ENCODE data around the gene YEATS2.
"Not testable (repeated sequence)": the region's sequence is repeated elsewhere in the genome, so short reads cannot be mapped to it uniquely, and the experiment has no call there.

YEATS2 gene

DNA sequence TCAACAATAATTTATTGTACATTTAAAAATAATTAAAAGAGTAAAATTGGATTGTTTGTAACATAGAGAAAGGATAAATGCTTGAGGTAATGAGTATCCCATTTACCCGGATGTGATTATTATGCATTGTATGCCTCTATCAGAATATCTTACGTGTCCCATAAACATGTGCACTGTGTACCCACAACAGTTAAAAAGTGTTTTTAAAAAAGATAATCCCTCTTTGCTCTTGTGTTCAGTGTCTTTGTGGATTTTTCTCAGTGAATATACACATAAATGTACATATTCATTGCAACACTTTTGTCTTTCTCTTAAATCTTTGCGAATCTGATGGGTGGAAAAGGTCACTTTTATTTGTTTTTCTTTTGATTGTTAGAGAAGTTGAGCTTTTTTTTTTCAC, 20.4 kb downstream of the YEATS2 start:
- DNase-seq: no peak

- DNase-seq: no peak
Measured at GRCh38 chr3:183725387-183725786, 27.8 kb downstream of the YEATS2 start.

GRCh38 chr3:183728204-183728603, 30.6 kb downstream of the YEATS2 start:
- DNase-seq: no peak

DNA sequence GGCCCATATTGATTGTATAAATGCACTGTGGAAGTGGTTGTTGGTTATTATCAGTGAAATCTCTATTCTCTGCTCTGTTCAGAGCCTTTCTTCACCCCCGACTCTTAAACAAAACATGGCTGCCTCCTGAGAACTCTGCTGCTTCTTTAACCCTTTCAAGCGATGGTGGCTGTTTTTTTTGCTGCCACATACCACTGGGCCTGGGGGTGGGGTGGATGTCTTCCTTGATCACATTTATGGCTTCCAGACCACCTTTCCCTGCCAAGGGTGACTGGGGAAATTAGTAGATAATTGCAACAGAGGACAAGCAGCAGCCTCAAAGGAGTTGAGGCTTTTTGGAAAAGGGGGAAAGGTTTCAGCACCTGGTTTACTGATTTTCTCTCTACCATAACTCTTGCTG, 32.8 kb downstream of the YEATS2 start:
- DNase-seq: no peak

DNA sequence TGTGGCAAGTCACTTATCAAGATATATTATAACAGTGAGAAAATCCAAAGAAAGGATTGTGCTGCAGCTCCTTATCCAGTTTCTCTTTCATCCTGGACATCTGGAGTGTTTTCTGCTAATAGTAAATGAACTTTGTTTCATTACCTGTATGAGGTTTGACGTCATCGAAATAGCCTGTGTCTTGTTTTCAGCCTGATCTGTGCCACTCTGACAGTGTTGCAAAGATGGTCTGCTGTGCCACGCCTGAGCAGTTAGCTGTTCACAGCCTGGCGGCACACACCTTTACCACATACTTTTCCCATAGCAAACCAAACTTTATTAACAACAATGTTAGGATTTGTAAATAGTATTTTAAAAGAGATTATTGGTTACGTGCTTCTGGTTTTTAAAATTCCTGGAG, 34.0 kb downstream of the YEATS2 start:
- DNase-seq: no peak

DNA sequence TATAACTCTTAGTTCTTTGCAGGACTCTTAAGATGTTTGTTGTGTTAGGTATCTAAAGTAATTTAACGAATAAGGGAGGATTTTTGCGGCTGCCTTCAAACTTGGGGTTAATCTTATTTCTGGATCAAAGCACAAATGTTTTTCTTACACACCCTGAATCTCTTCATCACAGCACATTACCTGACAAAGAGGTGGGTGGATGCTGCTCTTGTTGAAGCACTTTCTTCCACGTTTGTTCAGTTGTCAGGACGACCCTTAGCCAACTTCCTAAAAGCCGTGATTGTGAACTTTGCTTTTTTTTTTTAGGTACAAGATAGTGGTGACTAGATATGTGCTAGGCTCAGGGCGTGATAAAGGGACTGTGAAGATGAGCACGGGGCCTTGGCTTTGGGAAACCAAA, 36.0 kb downstream of the YEATS2 start:
- no peak for DNase-seq

- no peak for DNase-seq
Measured at GRCh38 chr3:183734750-183735494, 37.3 kb downstream of the YEATS2 start.

DNA sequence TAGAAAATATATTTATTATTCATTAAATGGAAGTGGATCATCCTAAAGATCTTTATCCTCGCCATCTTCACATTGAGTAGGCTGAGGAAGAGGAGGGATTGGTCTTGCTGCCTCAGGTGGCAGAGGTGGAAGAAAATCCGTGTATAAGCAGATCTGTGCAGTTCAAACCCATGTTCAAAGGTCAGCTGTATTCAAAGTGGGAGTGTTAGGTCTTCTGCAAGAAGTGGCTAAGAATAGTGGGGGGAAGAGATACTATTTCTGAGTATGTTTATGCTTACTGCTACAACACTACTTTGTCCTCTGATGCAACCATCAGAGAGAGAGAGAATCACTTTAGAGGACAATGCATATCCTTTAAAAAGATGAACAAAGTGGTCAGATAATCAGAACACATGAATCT, 39.5 kb downstream of the YEATS2 start:
- no peak for DNase-seq

GRCh38 chr3:183740154-183740553, 42.6 kb downstream of the YEATS2 start:
- DNase-seq: not testable (repeated sequence)

DNA sequence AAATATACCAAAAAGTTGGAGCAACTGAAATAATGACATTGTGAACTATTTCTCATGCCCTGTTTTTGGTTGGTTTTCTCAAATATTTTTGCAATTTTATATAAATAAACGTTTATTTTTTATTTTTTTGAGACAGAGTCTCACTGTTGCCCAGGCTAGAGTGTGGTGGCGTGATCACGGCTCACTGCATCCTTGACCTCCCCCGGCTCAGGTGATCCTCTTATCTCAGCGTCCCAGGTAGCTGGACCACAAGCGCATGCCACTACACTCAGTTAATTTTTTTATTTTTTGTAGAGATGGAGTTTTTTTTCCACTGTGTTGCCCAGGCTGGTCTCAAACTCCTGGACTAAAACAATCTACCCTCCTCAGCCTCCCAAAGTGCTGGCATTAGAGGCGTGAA, 45.6 kb downstream of the YEATS2 start:
- DNase-seq: no peak

DNA sequence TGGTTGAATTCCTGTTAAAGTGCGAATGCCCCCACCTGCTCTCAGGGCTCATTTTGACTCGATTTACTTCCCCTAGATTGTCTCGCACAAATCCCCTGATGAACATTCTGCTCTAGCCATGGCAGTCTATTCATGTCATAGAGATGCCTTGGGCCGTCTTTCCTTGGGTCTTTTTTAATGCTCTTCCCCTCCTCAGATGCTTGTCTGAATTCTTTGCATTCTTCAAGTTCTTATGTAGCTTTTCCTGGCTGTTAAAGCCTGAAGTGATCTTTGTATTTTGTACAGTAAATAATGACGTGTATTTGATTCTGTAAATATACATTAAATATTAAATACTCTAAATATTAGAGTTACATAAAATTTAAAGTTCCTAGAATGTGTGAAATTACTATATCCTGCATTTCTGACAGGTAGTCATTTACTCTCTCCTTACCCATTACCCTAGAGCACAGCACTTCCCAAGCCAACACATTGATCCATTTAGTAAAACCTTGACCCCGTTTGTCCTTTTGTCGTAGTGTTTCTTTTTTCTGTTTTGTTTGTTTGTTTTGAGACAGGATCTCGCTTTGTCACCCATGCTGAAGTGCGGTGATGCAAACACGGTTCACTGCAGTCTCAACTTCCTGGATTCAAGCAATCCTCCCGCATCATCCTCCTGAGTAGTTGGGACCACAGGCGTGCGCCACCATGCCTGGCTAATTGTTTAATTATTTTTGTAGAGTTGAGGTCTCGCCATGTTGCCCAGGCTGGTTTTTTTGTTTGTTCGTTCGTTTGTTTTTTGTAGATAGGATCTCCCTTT, 47.9 kb downstream of the YEATS2 start:
- no peak for DNase-seq

DNA sequence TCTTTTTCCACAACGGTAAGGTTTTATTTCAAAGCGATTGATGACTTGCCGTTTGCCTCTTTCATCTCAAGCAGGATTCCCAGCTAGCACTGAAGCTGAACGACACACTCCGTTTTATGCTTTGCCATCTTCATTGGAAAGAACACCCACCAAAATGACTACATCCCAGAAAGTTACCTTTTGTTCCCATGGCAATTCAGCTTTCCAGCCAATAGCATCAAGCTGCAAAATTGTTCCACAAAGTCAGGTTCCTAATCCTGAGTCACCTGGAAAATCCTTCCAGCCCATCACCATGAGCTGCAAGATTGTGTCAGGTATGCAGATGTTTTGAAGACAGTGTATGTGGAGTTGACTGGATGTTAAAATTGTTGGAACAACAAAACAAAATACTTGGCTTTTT, 56.5 kb downstream of the YEATS2 start:
- DNase-seq: no peak

- DNase-seq: no peak
Measured at GRCh38 chr3:183762304-183762703, 64.7 kb downstream of the YEATS2 start.

DNA sequence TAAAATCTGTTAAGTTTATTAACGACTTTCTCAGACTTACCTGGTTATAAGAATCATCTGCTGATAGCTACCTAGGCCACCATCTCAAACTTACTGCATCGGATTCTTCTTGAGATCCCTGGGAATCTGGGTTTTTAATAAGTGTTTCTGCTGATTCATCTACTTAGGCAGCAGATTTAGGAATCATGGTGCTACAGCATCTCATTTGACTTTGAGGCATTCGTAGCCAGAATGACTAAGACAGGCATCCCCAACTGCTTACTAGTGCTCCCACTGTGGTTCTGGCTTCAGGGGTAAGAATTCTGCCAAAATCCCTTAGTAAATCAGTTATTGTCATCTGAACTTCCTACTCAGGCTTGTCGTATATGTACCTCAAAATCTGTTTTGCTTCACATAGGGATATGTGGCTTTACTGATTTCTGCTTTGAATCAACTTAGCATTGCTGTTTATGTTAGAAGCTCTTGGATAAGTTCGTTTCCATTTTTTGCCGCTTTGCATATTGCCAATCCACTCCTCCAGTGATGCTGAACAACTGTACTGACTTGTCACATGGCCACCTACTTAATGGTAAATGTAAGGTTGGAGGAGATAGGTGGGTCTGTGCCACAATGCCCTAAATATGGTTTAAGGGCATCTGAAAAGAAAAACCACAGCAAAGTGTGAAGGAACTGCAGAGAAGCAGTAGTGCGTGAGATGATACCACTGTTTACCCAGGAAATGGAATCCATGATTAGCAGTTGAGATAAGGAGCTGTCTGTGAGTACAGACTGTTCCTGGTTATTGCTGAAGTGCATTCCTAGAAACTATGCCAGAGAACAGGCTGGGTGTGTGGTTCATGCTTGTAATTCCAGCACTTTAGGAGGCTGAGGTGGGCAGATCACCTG, 67.5 kb downstream of the YEATS2 start:
- no peak for DNase-seq

DNA sequence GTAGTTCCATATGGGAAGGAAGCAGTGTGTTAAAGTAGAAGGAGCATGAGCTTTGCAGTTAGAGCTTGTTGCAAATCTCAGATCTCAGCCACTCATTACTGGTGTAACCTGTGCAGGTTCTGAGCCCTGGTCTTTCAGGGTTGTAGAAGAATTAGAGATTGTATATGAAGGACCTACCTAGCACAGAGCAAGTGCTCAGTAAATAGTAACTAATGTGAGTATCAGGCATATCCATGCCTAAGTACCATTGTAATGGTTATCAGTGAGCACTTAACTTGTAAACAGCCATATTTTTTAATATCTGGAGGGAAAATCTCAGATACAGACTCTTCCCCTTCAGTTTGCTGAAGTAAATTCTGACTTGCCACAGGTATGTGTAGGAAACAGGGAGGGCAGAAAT, 68.5 kb downstream of the YEATS2 start:
- DNase-seq: no peak

DNA sequence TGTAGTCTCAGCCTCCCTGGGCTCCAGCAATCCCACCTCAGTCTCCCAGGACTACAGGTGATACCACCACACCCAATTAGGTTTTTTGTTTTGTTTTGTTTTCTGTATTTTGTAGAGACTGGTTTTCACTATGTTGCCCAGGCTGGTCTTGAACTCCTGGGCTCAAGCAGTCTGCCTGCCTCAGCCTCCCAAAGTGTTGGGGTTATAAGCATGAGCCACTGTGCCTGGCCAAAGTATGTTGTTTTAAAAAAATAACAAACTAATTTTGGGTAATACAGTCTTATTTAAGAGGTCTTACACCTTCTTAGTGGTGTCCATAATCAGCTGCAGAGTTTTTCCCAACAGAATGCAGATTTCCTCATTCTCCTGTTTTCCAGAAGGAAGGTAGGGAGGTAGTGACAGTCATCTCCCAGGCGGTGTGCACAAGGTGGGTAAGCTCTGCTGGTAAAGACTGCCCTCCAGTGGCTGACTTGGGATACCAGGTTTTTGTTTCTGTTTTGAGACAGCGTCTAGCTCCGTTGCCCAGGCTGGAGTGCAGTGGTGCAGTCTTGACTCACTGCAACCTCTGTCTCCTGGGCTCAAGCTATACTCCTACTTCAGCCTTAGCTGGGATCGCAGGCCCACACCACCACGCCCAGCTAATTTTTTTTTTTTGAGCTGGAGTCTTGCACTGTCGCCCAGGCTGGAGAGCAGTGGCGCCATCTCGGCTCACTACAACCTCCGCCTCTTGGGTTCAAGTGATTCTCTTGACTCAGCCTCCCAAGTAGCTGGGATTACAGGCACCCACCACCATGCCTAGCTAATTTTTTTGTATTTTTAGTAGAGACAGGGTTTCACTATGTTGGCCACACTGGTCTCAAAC, 69.4 kb downstream of the YEATS2 start:
- DNase-seq: peak; percentile 86

- no peak for DNase-seq
Measured at GRCh38 chr3:183768114-183768513, 70.5 kb downstream of the YEATS2 start.

GRCh38 chr3:183769453-183769852, 71.9 kb downstream of the YEATS2 start:
- DNase-seq: no peak

DNA sequence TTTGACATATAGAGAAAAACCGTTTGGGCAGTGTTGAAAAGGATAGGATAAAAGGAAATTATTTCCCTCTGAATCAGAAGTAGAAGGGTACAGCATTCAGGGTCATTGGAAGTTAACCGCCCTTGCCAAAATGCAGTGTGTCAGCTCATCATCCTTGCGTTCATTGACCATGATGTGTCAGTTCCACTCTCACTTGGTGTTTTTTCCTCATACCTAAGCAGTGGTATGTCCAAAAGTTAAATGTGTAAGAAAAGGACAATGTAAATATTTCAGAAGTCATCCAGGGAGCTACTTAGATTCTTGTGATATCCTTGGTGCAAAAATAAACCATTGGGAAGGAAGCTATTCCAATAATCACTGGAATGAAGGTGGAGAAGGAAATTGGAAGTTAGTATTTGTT, 77.0 kb downstream of the YEATS2 start:
- DNase-seq: no peak

GRCh38 chr3:183775781-183776180, 78.2 kb downstream of the YEATS2 start:
- DNase-seq: no peak

DNA sequence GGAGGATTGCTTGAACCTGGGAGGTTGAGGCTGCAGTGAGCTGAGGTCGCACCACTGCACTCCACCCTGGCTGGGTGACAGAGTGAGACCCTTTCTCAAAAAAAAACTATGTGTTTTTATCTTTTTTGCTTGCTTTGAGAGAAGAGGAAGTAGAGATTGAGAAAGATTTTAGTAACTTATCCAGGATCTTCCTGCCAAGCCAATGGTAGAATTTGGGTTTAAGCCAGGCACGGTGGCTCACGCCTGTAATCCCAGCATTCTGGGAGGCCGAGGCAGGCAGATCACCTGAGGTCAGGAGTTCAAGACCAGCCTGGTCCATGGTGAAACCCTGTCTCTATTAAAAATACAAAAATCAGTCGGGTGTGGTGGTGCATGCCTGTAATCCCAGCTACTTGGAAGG, 78.9 kb downstream of the YEATS2 start:
- not testable (repeated sequence) for DNase-seq

DNA sequence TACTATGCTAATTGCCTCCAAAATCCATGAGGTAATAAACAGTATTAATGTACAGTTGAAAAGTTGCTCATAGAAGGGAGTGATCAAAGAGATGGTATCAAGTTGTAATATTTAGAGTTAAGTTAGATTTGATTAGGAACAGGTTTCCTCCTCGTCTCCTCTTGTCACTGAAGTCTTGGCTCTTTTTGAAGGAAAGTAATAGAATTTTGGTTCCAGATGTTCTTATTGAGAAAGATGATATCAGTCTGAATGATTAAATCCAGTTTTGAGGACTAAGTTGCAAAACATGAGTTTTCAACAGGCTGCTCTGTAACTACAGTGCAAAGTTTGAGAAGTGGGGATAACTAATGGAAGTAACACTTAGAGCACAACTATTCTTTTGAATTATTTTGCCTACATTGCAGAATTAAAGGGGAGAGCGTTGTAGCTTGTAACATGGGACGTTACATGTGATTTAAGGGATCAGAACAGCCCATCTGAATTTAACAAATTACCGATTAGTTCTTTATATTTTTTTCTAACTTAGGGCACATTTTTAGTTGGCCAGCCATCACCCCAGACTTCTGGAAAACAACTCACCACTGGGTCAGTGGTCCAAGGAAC, 79.5 kb downstream of the YEATS2 start:
- no peak for DNase-seq
